ENCODE measurements around the gene TBC1D10A.
"Not testable (repeated sequence)": the region's sequence is repeated elsewhere in the genome, so short reads cannot be mapped to it uniquely, and the experiment has no call there.

Gene TBC1D10A

GRCh38 chr22:30344447-30345200 is 17.9 kb upstream of the TBC1D10A start:
- no peak for DNase-seq

DNA sequence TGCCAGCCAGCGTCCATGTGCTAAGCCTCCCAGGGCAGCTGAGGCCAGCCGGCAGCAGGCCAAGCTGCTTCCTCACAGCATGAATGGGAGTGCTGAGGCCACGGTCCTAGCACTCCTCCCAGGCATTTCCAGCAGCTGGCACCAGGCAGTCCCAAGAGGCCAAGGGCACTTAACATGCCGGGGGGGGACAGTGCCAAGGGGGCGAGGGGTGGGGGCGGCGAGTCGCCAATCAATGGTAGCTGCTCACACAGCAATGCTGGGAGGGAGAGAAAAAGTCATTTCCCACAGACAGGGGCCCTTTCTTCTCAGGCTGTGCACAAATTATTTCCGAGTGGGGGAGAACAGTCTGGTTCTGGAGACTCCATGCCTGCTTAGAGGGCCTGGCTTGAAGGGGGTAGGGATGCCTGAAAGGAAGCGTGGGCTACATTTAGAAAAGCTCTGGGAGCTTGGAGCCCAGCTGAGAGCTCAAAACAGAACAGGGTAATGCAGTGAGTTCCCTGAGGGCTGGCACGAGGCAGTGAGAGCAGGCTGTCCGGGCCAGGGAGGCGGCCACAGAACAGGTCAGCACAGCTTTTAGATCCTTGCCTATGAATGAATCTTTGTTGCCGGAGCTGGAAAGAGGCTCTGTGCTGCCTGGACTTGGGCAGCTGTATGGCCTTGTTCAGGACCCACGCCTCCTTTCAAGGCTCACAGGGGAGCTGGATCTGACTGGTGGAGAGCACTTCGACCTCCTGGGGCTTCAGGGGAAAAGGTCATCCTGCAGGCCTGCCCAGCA is 14.4 kb upstream of the TBC1D10A start:
- DNase-seq: no peak

DNA sequence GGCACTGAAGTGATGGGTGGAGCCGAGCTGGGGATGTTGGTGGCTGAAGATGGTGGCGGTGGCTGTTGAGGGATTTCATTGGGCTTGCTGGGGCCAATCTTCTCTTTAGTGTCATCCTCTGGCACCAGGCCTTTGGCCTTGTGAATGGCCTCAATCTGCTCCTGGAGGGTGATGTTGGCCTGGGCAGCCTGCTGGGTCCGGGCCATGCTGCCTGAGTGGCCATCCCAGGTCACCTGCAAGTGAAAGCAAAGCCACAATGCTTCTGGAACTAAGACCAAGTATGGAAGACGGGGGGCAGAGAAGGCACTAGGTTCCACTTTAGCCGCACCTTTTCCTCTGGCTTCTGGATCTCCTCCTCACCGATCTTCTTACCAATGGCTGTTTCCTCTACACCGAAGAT is 12.1 kb upstream of the TBC1D10A start:
- no peak for DNase-seq

GRCh38 chr22:30338341-30338740 is 11.6 kb upstream of the TBC1D10A start:
- DNase-seq: not testable (repeated sequence)

DNA sequence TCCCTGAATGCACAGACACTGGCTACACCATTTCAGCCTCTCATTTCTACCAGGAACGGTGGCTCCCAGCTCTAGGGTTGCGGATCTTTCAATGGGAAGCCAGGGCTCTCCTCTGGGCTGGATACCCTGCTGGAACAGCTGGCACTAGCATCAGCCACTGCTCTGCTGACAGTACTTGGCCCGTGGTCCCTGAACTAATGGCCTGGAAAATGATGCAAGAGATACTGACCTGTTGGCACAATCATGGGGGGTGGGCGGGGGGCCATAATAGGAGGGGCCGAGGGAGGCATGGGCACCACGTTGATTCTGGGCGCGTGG is 10.7 kb upstream of the TBC1D10A start:
- no peak for DNase-seq

DNA sequence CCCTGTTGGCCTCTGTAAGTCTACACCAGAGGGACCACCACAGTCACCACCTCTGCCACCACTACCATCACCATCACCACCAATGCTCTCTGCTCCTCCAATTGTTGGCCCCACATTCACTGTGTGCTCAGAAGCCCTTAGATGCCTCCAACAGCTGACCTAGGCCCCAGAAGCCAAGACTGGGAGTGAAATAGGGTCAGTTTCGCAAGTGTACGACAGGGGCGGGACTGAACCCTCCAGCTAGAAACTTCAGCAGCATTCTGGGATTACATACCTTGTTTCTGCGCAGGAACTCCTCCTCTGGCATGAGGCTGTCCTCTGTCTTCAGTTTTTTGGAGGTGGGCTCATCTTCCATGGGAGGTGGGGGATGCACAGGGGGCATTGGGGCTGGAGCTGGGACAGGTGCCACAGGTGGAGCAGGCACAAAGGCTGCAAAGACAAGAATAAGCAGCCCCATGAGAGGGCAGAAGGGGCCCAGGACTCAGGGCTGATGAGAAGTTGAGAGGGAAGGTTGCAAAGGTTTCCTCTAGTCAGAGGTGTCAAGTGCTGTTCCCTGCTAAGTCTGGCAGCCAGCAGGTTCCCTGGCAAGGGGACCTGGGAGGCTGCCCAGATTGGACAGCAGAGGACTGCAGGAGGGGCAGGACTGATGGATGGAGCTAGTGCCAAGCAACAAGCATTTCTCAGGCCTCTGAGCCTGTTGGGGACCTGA is 10.2 kb upstream of the TBC1D10A start:
- DNase-seq: no peak

DNA sequence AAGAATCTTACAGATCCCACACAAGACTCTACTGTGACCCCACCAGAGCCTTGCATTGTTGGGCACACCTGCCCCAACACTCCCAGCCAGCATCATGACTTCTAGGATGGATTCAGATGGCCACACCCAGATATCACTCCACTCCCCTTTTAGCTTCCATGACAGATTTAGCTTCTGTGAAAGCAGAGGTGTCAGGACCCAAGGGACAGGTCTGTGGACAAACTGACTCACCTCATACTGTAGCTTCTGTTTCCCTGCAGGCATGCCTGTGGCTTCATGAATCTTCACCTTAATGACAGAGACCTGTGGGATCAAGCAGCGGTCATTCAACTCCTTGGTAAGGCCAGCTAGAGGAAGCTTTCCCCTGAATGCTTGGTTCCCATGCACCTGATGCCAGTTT is 8.5 kb upstream of the TBC1D10A start:
- no peak for DNase-seq

DNA sequence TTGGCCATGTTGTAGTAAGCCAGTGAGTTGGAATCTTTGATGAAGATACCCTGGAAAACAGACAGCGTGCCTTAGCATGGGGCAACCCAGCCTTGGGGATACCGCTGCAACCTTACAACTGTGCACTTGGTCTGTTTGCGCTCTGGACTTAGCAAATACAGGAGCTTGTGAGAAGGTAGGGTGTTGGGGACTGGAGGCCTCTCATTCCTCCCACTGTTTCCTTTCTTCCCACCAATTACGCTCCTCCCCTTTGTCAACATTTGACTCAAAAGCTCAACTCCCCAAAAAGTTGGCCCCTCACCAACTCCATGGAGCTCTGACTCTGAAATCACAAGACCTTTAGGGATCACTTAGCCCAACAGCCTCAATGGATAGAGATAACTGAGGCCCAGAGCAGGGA is 7.9 kb upstream of the TBC1D10A start:
- DNase-seq: no peak

DNA sequence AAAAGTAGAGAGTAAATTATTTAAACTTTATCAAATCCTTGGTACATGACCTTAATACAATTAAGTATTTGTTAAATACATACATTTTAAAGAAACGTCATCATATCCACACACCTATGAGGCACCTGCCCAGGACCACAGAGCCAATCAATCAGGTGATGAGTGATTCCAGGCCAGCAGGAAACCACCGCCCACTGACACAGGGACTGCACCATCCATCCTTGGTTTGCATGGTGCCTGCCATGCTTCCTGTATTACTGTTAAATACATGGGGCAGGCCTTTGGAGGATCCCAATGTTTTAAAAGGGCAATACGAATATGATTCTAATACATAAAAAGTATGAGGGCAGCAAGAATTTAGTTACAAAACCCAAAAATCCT is 7.0 kb upstream of the TBC1D10A start:
- no peak for DNase-seq

GRCh38 chr22:30332994-30333706 is 6.4 kb upstream of the TBC1D10A start:
- DNase-seq: no peak

DNA sequence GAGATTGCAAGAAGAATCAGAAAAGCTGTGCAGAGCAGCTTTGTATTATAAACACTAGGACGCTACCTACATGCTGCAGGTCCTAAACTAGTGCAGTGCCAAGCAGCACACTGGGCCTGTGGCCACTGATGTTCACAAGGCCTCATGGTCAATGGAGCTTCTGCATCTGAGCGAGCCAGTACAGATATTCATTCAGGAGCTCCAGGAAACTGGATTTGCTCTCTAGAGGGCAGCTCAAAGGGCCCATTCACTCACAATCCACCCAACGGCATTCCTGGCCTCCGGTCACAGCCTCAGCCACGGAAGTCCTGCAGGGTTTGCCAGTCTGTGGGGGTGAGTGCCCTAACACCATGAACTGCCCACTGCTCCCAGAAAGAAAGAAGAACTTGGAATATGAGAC is 5.8 kb upstream of the TBC1D10A start:
- DNase-seq: no peak

GRCh38 chr22:30328466-30329049 is 1.8 kb upstream of the TBC1D10A start:
- no peak for DNase-seq

- peak; percentile 34 for DNase-seq
These were observed 1.2 kb upstream of the TBC1D10A start for GRCh38 chr22:30327864-30328345.

DNA sequence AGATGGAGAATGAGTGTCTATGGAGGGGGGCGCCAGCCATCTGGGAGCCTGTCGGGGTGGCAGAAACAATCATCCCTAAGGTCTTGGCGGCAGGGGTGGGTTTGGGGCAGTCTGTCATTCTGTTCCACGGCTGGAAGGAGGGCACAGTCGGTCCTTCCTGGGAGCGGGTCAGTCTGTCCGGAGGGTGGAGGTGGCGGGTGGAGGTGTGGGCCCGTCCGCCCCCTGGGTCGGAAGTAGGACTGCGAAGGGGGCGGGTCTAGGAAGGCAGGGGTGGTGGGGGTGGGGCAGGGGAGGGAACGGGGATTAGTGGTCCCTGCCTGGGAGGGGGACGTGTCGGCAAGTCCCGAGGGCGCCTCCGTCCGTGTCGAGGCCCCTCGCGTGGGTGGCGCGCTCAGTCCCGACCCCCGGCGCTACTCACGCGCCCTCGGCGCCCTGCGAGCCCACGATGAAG is 461 bp downstream of the TBC1D10A start:
- peak; percentile 58 for DNase-seq

DNA sequence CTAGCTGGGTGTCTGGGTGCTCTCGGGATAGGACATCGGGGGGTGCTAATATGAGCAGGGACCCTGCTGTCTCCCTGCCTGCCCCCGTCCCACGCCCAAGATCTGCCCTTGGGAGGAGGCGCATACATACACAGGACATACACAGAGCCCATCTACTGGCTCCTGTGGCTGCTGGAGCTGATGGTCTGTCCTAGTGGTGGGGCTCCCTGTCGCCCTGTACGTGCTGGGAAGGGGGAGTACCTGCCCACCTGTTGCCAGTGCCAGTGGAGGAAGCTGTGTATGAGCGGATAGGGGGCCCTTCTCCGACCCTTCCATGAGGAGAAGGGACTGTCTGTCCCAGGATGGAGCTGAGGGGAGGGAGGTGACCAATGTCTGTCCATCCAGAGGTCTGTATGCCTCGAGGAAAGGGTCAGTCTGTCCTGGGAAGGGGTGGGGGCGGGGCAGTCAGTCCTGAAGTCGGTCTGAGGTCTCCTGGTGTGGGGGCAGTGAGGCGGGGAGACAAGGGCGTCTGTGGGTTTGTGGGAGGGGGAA is 952 bp downstream of the TBC1D10A start:
- no peak for DNase-seq

DNA sequence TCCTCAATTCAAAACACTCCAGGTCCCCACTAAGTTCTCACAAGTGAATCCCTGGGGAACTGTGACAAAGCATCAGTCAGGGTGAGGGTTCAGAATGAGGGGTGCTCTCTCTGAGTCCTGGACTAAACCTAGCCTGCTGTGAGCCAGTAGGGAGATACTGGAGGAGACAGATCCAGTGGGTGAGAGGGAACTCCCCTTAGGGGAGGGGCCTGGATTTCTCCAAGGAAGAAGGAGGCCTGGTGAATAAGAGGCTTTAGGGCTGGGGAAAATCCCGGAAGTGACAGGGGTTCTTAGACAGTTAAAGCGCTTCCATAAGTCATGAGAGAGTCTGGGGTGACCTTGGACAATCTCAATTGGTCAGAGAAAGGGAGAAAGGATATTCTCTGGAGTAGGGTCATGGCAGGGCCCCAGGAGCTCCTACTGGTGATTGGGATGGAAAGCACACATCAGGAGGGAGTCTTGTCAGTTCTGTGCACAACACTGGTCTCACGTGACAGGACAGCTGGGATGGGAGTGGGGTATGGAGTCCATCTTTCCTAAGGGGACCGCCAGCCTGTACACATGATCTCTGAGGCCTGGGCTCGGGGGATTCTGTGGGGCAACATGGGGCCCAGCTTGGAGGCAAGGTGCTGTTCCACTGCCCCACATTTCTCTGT is 1.5 kb downstream of the TBC1D10A start:
- no peak for DNase-seq

GRCh38 chr22:30324014-30324730 is 2.6 kb downstream of the TBC1D10A start:
- DNase-seq: no peak

DNA sequence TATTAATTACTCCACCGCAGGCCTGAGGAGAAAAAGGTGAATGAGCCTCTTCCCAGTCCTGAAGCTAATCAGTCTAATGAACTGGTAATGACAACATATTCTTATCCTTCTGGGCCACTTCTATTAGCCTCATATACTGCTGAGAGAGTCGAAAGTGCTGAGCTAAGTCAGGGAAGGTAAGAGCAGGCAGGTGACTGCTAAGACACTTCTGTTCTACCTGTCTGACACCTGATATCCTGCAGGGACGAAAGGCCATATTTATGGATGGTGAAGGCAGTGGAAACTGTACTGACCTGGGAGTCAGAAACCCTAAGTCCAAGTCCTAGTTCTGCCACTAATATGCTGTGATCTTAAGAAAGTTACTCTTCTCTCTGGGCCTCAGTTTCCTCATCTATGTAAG is 3.5 kb downstream of the TBC1D10A start:
- DNase-seq: no peak

GRCh38 chr22:30321461-30321860 is 5.3 kb downstream of the TBC1D10A start:
- no peak for DNase-seq

DNA sequence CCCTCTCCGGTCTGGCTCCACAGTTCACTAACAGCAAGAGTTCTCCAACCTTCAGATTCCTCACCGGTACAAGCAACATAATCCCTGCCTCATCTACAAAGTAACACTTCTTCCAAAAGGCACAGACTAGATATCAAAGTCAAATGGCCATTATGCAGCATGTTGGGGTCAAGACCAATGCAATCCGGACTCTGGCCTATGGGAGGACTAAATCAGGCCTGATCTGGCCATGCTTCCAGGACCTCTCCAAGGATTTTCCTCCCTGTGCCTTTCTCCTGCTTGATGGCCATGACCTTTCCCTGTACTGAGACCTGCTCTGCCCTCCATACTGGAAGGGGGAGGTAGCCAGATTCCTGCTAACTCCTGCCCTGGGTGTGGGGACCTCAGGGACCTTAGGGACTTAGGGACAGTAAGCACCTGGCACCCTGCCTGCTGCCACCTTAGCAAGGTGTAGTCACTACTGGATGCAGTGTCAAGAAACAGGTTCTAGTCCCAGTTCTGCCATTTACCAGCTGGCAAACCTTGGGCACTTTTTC is 6.7 kb downstream of the TBC1D10A start:
- DNase-seq: no peak

Measured in NCI-H69 (cell line).